ENCODE measurements around the gene KCNG2. TPM values are rescaled to one million over a fixed set of nuclear protein-coding genes. Genes with fewer than 3 reads are reported as not detected.

Gene KCNG2
- total and polyA plus RNA-seq, 10 of the 15 experiments (the other 5 are each of a cell fraction or from before 2014, with no cell fraction given), result 0.20 to 0.23 TPM; not detected in 8

GRCh38 chr18:79943608-79944125 is 145.9 kb downstream of the KCNG2 start:
- TF ChIP-seq POLR2A (IDR thresholded peaks at IDR 0.05; ENCODE audit: low read depth, low read length), result no peak
- no peak for TF ChIP-seq RCOR1 (conservative IDR thresholded peaks at IDR 0.05; ENCODE audit: low read depth, low read length)
- no peak for TF ChIP-seq LARP7 (IDR thresholded peaks at IDR 0.05)
- TF ChIP-seq PRDM15 (CRISPR knock-in tag; IDR thresholded peaks at IDR 0.05), result no peak
- ATAC-seq (no peak), DNase-seq (ENCODE audit: low read depth, low spot score) (no peak), FAIRE-seq (no peak)
- Histone ChIP-seq H2AFZ (ENCODE audit: control insufficient read depth, low read depth, low read length) (no peak overlapping the region), H4K20me1 (ENCODE audit: control insufficient read depth, insufficient read depth) (no peaks in the 10 kb centered on the region), H3K27ac (ENCODE audit: control insufficient read depth, insufficient read depth) (no peak overlapping the region), H3K9ac (ENCODE audit: control insufficient read depth, insufficient read depth, low read length) (no peak overlapping the region), H3K36me3 (ENCODE audit: control insufficient read depth in 2 of 2, insufficient read depth in 2 of 2, low read length in 1 of 2) (peaks cover 8 to 14% of the 10 kb centered on the region in 2 experiments), H3K9me3 (replicated peaks; ENCODE audit: control insufficient read depth, insufficient read depth, low read length) (no peaks in the 10 kb centered on the region; the same call in 2 of the 3 replicates), H3K27me3 (replicated peaks in 1 of 2; ENCODE audit: control insufficient read depth in 2 of 2, insufficient read depth in 2 of 2, low read length in 1 of 2) (no peaks in the 10 kb centered on the region), H3K4me1 (ENCODE audit: control insufficient read depth, insufficient read depth, low read length) (peaks cover 30% of the 10 kb centered on the region), H3K4me2 (ENCODE audit: control insufficient read depth, insufficient read depth) (no peak overlapping the region), H3K4me3 (no peak overlapping the region), H3K79me2 (ENCODE audit: control insufficient read depth, insufficient read depth, low read length) (peaks cover 19% of the 10 kb centered on the region)
- CTCF ChIA-PET, result no interaction called here
- no TSS peak for BruUV-seq (replicated peaks)
- POLR2A ChIA-PET, result interaction anchor here (0.9 kb wide), 1 partner anchor 20 kb away, joined by 3 read pairs; no protein-coding TSS in a partner anchor
- intact Hi-C loops (cut with micrococcal nuclease; ENCODE audit: unreplicated experiment) (no loop called here), in situ Hi-C loops (cut with MboI) (no loop called here)
- SMC1A ChIA-PET (ENCODE audit: uncharacterized antibody, unreplicated experiment), result interaction anchor here (1.0 to 1.6 kb wide), 2 partner anchors 20 to 162 kb away, joined by 3 to 5 read pairs; no protein-coding TSS in a partner anchor
- 96% methylated on average over 20 of the region's 20 CpGs for WGBS (ENCODE audit: insufficient coverage, insufficient replicate concordance, low lambda C conversion rate, missing lambda C conversion rate)
- RAD21 ChIA-PET (ENCODE audit: unreplicated experiment), result interaction anchor here (1.1 kb wide), 1 partner anchor 569 kb away, joined by 3 read pairs; no protein-coding TSS in a partner anchor

Measured in GM12878 (cell line).